Transverse colon (tissue), 4 donors: ENCODE results near the gene MUC5B. TPM values are rescaled to one million over a fixed set of nuclear protein-coding genes. Genes with fewer than 3 reads are reported as not detected.

ENCODE experiments used
- DNase-seq: peaks from one replicate; pipeline ENCODE4 v3.0.0-alpha.2; 2019
- H3K27ac ChIP-seq, 4 donors: fragments of 200-600 bp; sonication (generic); 2 replicates each; pipeline ENCODE4 v1.5.1; 2016 to 2018; ENCODE audit warnings: inconsistent platforms in 4 of 4
- H3K27me3 ChIP-seq: fragments of 200-600 bp; sonication (generic); 2 replicates; pipeline ENCODE4 v1.5.1; 2017; ENCODE audit warnings: inconsistent platforms
- H3K36me3 ChIP-seq, 4 donors: fragments of 200-600 bp; sonication (generic); 2 replicates each; pipeline ENCODE4 v1.5.1; 2017 to 2019; ENCODE audit warnings: inconsistent platforms in 4 of 4
- H3K4me1 ChIP-seq, 4 donors: fragments of 200-600 bp; sonication (generic); 2 replicates each; pipeline ENCODE4 v1.5.1; 2017 to 2020; ENCODE audit warnings: inconsistent platforms in 4 of 4
- H3K4me3 ChIP-seq, 4 donors: fragments of 200-600 bp; sonication (generic); 1 replicate in 1 of 4; 2 replicates in 3 of 4; pipeline versions ENCODE4 v1.5.1 to v1.6.1; 2017 to 2019; ENCODE audit warnings: inconsistent platforms in 4 of 4
- H3K9me3 ChIP-seq, 2 donors: fragments of 200-600 bp; sonication (generic); 2 replicates each; pipeline ENCODE4 v1.5.1; 2017 to 2019; ENCODE audit warnings: inconsistent platforms in 2 of 2
- EP300 ChIP-seq: sonication (generic); formaldehyde crosslinking; IDR thresholded peaks from one replicate; pipeline ENCODE4 v1.6.1; 2017; ENCODE audit warnings: antibody characterized with exemption, low read depth
- POLR2A ChIP-seq: fragments of 450-650 bp; IDR thresholded peaks from one replicate; pipeline ENCODE4 v1.6.1; 2016; ENCODE audit warnings: antibody characterized with exemption, mild to moderate bottlenecking, moderate library complexity
- POLR2AphosphoS5 ChIP-seq, 3 donors: sonication (generic); formaldehyde crosslinking; IDR thresholded peaks; one replicate each; pipeline ENCODE4 v1.6.1; 2016; ENCODE audit warnings: antibody characterized with exemption in 3 of 3
- WGBS, 2 donors: methylation state at CpG; one replicate each; pipeline ENCODE4 v1.1.5; 2018; ENCODE audit warnings: low coverage in 1 of 2; 5-methylcytosine and 5-hydroxymethylcytosine counted together
- in situ Hi-C, 4 donors: fragments of 200-750 bp; cut with MboI; loops; one replicate each; pipeline versions ENCODE4 v1.15.0 to v1.15.1; 2017; ENCODE audit warnings: low sequenced_read_pairs in 3 of 4, low pct_ligation_motif_present in 1 of 4, low pct_unique_long_range_greater_than_20kb in 1 of 4
- intact Hi-C: fragments of 100-400 bp; cut with DNase I; formaldehyde crosslinking; loops from one replicate; pipeline ENCODE4 v1.15.1; 2023; ENCODE audit warnings: low total_unique reads
- total RNA-seq, 4 donors: library from RNA; depleted of rRNA; stranded (reverse); fragments of >200 nt; gene quantifications; one replicate each; pipeline ENCODE4 v1.1.0, GENCODE V29; 2016
- TF ChIP-seq, protein P1 (sequence below), 5 experiments: fragments of 200-600 bp in 3 of 5; fragments of 450-650 bp in 2 of 5; sonication (generic) in 3 of 5; IDR thresholded peaks; 1 replicate in 2 of 5; 2 replicates in 3 of 5; pipeline ENCODE4 v1.5.1; 2016 to 2017; ENCODE audit warnings: antibody characterized with exemption in 5 of 5, inconsistent platforms in 3 of 5, mild to moderate bottlenecking in 2 of 5, moderate library complexity in 1 of 5

Gene MUC5B
- total RNA-seq, 4 donors from 2014 or later, result 58.0 to 825 (median 85.6) TPM

DNA sequence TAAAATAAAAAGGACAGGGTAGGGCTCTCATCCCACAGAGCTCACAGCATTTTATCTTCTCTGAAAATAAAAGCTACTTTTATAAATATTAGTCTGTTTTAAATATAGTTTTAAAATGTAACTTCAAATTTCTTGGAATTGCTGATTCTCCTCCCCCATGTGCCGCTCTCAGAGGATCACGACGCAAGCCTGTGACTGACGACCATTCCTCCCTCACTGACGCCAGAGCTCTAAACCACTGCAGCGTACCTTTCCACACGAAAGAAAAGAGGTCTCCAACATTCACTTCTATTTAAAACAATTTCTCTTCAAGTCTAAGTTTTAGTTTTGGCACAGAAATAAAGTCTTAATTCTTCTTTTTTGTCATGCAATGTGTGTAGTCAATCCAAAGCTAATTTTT lies 77.3 kb downstream of the MUC5B start:
- no peak for DNase-seq
- Histone ChIP-seq H3K36me3 (peaks cover 0 to 2% (median under 1%) of the 10 kb centered on the region in 4 donors), H3K4me1 (peaks cover 48 to 69% (median 54%) of the 10 kb centered on the region in 4 donors), H3K4me3 (no peak overlapping the region), H3K9me3 (no peaks in the 10 kb centered on the region), H3K27me3 (no peaks in the 10 kb centered on the region), H3K27ac (peak overlapping the region in 3 of 4 donors; percentile 27 to 57 (median 39))
- 69 to 85% methylated on average over 7 of the region's 7 CpGs for WGBS, 2 donors
- in situ Hi-C loops, result no loop called here
- intact Hi-C loops, result loop anchor here (10.0 kb wide), 1 partner anchor 215 kb away; no protein-coding TSS in a partner anchor
- TF ChIP-seq POLR2A, result no peak
- no peak for TF ChIP-seq EP300
- TF ChIP-seq POLR2AphosphoS5 (IDR thresholded peaks at IDR 0.05), result no peak
- TF ChIP-seq, protein P1, sequence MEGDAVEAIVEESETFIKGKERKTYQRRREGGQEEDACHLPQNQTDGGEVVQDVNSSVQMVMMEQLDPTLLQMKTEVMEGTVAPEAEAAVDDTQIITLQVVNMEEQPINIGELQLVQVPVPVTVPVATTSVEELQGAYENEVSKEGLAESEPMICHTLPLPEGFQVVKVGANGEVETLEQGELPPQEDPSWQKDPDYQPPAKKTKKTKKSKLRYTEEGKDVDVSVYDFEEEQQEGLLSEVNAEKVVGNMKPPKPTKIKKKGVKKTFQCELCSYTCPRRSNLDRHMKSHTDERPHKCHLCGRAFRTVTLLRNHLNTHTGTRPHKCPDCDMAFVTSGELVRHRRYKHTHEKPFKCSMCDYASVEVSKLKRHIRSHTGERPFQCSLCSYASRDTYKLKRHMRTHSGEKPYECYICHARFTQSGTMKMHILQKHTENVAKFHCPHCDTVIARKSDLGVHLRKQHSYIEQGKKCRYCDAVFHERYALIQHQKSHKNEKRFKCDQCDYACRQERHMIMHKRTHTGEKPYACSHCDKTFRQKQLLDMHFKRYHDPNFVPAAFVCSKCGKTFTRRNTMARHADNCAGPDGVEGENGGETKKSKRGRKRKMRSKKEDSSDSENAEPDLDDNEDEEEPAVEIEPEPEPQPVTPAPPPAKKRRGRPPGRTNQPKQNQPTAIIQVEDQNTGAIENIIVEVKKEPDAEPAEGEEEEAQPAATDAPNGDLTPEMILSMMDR (IDR thresholded peaks at IDR 0.05), result no peak

- Histone ChIP-seq H3K9me3 (no peaks in the 10 kb centered on the region), H3K4me1 (peaks cover 48 to 74% (median 60%) of the 10 kb centered on the region in 4 donors), H3K36me3 (no peaks in the 10 kb centered on the region), H3K27ac (peak overlapping the region in 2 of 4 donors; percentile 39 to 57), H3K27me3 (no peaks in the 10 kb centered on the region), H3K4me3 (no peak overlapping the region)
- TF ChIP-seq, protein P1 (IDR thresholded peaks at IDR 0.05), result no peak
- no peak for TF ChIP-seq EP300
- TF ChIP-seq POLR2AphosphoS5 (IDR thresholded peaks at IDR 0.05), result no peak
- no peak for TF ChIP-seq POLR2A
- in situ Hi-C loops, result no loop called here
- 92 to 95% methylated on average over 4 to 28 of the region's 28 CpGs for WGBS, 2 donors
- intact Hi-C loops, result loop anchor here (10.0 kb wide), 1 partner anchor 214 kb away; no protein-coding TSS in a partner anchor
- DNase-seq, result no peak
Measured at GRCh38 chr11:1300569-1301187, 77.8 kb downstream of the MUC5B start.

DNA sequence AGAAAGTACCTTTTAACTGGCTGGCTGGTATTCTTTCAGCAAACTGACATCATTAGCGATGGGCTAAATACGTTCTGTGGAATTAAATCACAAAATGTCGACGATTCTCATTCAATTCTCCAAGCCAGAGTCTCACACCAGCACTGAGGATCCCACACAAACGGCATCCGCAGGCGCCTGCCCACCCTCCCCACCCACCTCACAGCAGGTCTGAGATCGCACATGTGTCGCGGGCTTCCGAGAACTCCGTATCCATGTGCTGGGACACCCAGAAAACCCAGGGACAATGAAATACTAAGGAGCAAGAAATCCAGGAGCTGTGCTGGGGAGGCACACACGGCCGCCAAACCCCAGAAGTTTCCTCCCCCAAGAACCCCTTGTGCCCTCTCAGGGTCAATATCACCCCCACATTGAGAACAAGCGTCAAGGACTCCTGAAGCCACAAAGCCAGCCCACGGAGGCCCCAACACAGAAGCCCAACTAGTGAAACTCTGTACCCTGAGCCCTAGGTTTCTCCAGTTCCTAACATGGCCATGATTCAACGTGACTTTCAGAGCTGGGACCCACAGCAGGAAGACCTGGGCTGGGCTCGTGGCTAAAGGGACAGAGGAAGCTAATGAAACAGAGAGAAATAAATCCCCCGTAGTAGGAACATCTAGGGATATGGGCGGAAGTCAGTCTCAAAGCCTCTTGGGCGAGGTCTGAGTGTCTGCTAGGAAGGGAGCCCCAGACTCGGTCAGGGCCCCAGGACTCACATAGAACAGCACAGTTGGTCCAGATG lies 78.5 kb downstream of the MUC5B start:
- no peak overlapping the region for H3K27ac ChIP-seq
- TF ChIP-seq POLR2AphosphoS5 (IDR thresholded peaks at IDR 0.05) (no peak), POLR2A (no peak), EP300 (no peak)
- TF ChIP-seq, protein P1 (IDR thresholded peaks at IDR 0.05), result no peak
- H3K4me1 ChIP-seq, result peaks cover 48 to 80% (median 63%) of the 10 kb centered on the region in 4 donors

DNA sequence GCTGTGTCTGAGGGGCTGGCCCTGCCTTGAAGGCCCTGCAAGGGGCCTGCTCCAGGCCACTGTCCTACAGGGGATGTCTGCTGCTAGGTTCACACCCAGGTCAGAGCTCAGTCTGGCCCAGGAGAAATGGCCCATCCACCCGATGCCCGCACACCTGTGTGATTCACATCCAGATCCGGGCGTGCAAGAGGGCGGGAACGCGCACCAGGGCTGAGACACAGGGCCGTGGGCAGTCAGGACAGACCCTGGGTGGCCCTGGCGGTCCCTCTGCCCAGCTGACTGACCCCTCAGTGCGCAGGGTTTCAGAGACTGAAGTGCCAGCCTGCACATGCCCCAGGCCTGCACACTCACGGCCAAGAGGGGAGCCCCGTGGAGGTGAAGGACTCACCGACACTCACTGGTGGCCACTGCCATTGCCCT lies 79.2 kb downstream of the MUC5B start:
- 83% methylated on average over 10 of the region's 13 CpGs; no CpG with 5 or more reads in 1 of the 2 donors for WGBS, 2 donors
- Histone ChIP-seq H3K27ac (no peak overlapping the region), H3K9me3 (no peaks in the 10 kb centered on the region), H3K27me3 (no peaks in the 10 kb centered on the region), H3K36me3 (no peaks in the 10 kb centered on the region), H3K4me3 (no peak overlapping the region), H3K4me1 (peaks cover 48 to 87% (median 68%) of the 10 kb centered on the region in 4 donors)
- TF ChIP-seq EP300, result no peak
- TF ChIP-seq POLR2A, result no peak
- TF ChIP-seq, protein P1 (IDR thresholded peaks at IDR 0.05), result no peak
- no peak for TF ChIP-seq POLR2AphosphoS5 (IDR thresholded peaks at IDR 0.05)
- no peak for DNase-seq
- intact Hi-C loops, result loop anchor here (10.0 kb wide), 1 partner anchor 213 kb away; no protein-coding TSS in a partner anchor
- in situ Hi-C loops, result no loop called here

More for the DNA sequence above, 78.5 kb downstream of the MUC5B start:
- in situ Hi-C loops (no loop called here), intact Hi-C loops (loop anchor here (10.0 kb wide), 1 partner anchor 213 kb away; no protein-coding TSS in a partner anchor)
- H3K36me3 ChIP-seq, result no peaks in the 10 kb centered on the region
- no peaks in the 10 kb centered on the region for H3K27me3 ChIP-seq
- DNase-seq, result no peak
- H3K4me3 ChIP-seq, result no peak overlapping the region
- H3K9me3 ChIP-seq, result no peaks in the 10 kb centered on the region
- 91 to 94% methylated on average over 7 to 22 of the region's 22 CpGs for WGBS, 2 donors
